Caco-2 (cell line): ENCODE data around the gene PSMB4. TPM values are rescaled to one million over a fixed set of nuclear protein-coding genes. Genes with fewer than 3 reads are reported as not detected.
"Not testable (repeated sequence)": the region's sequence is repeated elsewhere in the genome, so short reads cannot be mapped to it uniquely, and the experiment has no call there.

Experiments used
- BruUV-seq: library from RNA; stranded (reverse); fragments of 400-500 nt; replicated peaks from 2 replicates; lab custom pipeline; 2021; lab: Mats Ljungman, UMichigan
- CTCF ChIA-PET: fragments of 300-600 bp; sonication (Branson Sonifier 250); formaldehyde crosslinking; loops from one replicate; lab custom pipeline; 2022; ENCODE audit warnings: antibody characterized with exemption; lab: Charles Lee
- POLR2A ChIA-PET: fragments of 300-600 bp; sonication (Branson Sonifier 250); formaldehyde crosslinking; loops from one replicate; lab custom pipeline; 2022; ENCODE audit warnings: antibody characterized with exemption; lab: Charles Lee
- DNase-seq, 2 experiments: peaks; one replicate each; pipeline versions ENCODE4 v3.0.0 to v3.0.0-alpha.2; 2020 to 2022
- H3K27me3 ChIP-seq: replicated peaks from 2 replicates; pipeline ENCODE4 v1.6.0; 2011; ENCODE audit warnings: low read length; ENCODE audit not compliant: control insufficient read depth, insufficient read depth
- H3K36me3 ChIP-seq: 2 replicates; pipeline ENCODE4 v1.5.1; 2011; ENCODE audit warnings: low read length; ENCODE audit not compliant: control insufficient read depth, insufficient read depth
- H3K4me1 ChIP-seq: fragments of 250-450 bp; sonication (Bioruptor Pico); 2 replicates; pipeline ENCODE4 v1.5.1; 2020; ENCODE audit warnings: mild to moderate bottlenecking
- H3K4me3 ChIP-seq: 2 replicates; pipeline ENCODE4 v1.5.1; 2011; ENCODE audit warnings: low read depth, mild to moderate bottlenecking, control low read depth, low read length
- H3K9me3 ChIP-seq: fragments of 250-450 bp; sonication (Bioruptor Pico); 2 replicates; pipeline ENCODE4 v1.5.1; 2020; ENCODE audit warnings: mild to moderate bottlenecking, moderate library complexity
- H3K27ac Mint-ChIP-seq: one replicate; pipeline ENCODE4 v1.8.0; 2022; ENCODE audit warnings: mixed read lengths; ENCODE audit not compliant: unreplicated experiment
- H3K27me3 Mint-ChIP-seq: one replicate; pipeline ENCODE4 v1.8.0; 2022; ENCODE audit warnings: mixed read lengths; ENCODE audit not compliant: insufficient read depth, unreplicated experiment
- H3K36me3 Mint-ChIP-seq: one replicate; pipeline ENCODE4 v1.8.0; 2022; ENCODE audit warnings: mild to moderate bottlenecking, mixed read lengths; ENCODE audit not compliant: insufficient read depth, unreplicated experiment
- H3K4me1 Mint-ChIP-seq: one replicate; pipeline ENCODE4 v1.8.0; 2022; ENCODE audit warnings: low read depth, mixed read lengths; ENCODE audit not compliant: unreplicated experiment
- H3K4me3 Mint-ChIP-seq: one replicate; pipeline ENCODE4 v1.8.0; 2022; ENCODE audit warnings: mild to moderate bottlenecking, moderate library complexity, mixed read lengths; ENCODE audit not compliant: unreplicated experiment
- H3K9me3 Mint-ChIP-seq: one replicate; pipeline ENCODE4 v1.8.0; 2022; ENCODE audit warnings: mixed read lengths; ENCODE audit not compliant: unreplicated experiment
- CTCF ChIP-seq, 2 experiments: fragments of 200-600 bp in 1 of 2; IDR thresholded peaks; 1 replicate in 1 of 2; 2 replicates in 1 of 2; pipeline versions ENCODE4 v1.5.1 to v1.8.0; 2011 to 2022; ENCODE audit warnings: antibody characterized with exemption in 1 of 2, control low read depth in 1 of 2, inconsistent platforms in 1 of 2, low read depth in 1 of 2, low read length in 1 of 2, mild to moderate bottlenecking in 1 of 2, moderate library complexity in 1 of 2; ENCODE audit not compliant: insufficient read depth in 1 of 2, severe bottlenecking in 1 of 2, unreplicated experiment in 1 of 2
- intact Hi-C: fragments of 100-400 bp; cut with micrococcal nuclease; formaldehyde crosslinking; loops from one replicate; pipeline ENCODE4 v1.10.0; 2022; ENCODE audit not compliant: unreplicated experiment
- total RNA-seq: library from RNA; stranded (reverse); gene quantifications from 2 replicates; pipeline ENCODE4 v1.2.3, GENCODE V29; 2022

The PSMB4 gene
- total RNA-seq, 1 experiment from 2014 or later: 330 TPM

- H3K36me3 Mint-ChIP-seq: peaks cover 20% of the 10 kb centered on the region
- no TSS peak for BruUV-seq
- POLR2A ChIA-PET: no interaction called here
These were observed 35.8 kb downstream of the PSMB4 start for GRCh38 chr1:151435174-151435573.

GRCh38 chr1:151436985-151437384, 37.6 kb downstream of the PSMB4 start:
- Mint-ChIP-seq H3K27me3 (no peaks in the 10 kb centered on the region), H3K4me1 (no peaks in the 10 kb centered on the region), H3K27ac (no peak overlapping the region), H3K9me3 (no peaks in the 10 kb centered on the region), H3K36me3 (peaks cover 26% of the 10 kb centered on the region), H3K4me3 (no peak overlapping the region)
- no peak for DNase-seq
- CTCF ChIA-PET: no interaction called here
- BruUV-seq: no TSS peak
- Histone ChIP-seq H3K36me3 (peaks cover 3% of the 10 kb centered on the region), H3K9me3 (no peaks in the 10 kb centered on the region), H3K4me3 (no peak overlapping the region), H3K27me3 (no peaks in the 10 kb centered on the region), H3K4me1 (no peaks in the 10 kb centered on the region)
- no peak for TF ChIP-seq CTCF (IDR thresholded peaks at IDR 0.05; ENCODE audit: insufficient read depth in 1 of 2, low read depth in 1 of 2, low read length in 1 of 2, severe bottlenecking in 1 of 2, unreplicated experiment in 1 of 2)
- intact Hi-C loops: no loop called here
- POLR2A ChIA-PET: no interaction called here

More at GRCh38 chr1:151435174-151435573, 35.8 kb downstream of the PSMB4 start:
- H3K36me3 ChIP-seq: no peaks in the 10 kb centered on the region
- no peak for DNase-seq
- CTCF ChIA-PET: interaction anchor here (0.7 kb wide), 1 partner anchor 153 kb away, joined by 3 read pairs; the partner anchor contains the start of gene ZNF687
- TF ChIP-seq CTCF (IDR thresholded peaks at IDR 0.05; ENCODE audit: insufficient read depth in 1 of 2, low read depth in 1 of 2, low read length in 1 of 2, severe bottlenecking in 1 of 2, unreplicated experiment in 1 of 2): no peak
- no peaks in the 10 kb centered on the region for H3K4me1 ChIP-seq
- Mint-ChIP-seq H3K27me3 (no peaks in the 10 kb centered on the region), H3K4me3 (no peak overlapping the region), H3K9me3 (no peaks in the 10 kb centered on the region), H3K4me1 (no peaks in the 10 kb centered on the region), H3K27ac (no peak overlapping the region)
- no peaks in the 10 kb centered on the region for H3K27me3 ChIP-seq
- H3K9me3 ChIP-seq: no peaks in the 10 kb centered on the region
- intact Hi-C loops: no loop called here
- H3K4me3 ChIP-seq: no peak overlapping the region

GRCh38 chr1:151437396-151437795, 38.0 kb downstream of the PSMB4 start:
- H3K4me1 ChIP-seq, H3K4me3 ChIP-seq, H3K36me3 ChIP-seq, H3K27me3 ChIP-seq, H3K4me3 Mint-ChIP-seq, BruUV-seq, DNase-seq, POLR2A ChIA-PET, H3K27ac Mint-ChIP-seq, CTCF ChIA-PET, H3K27me3 Mint-ChIP-seq, H3K9me3 ChIP-seq, H3K9me3 Mint-ChIP-seq, H3K4me1 Mint-ChIP-seq, intact Hi-C loops: not testable (repeated sequence)
- peaks cover 23% of the 10 kb centered on the region for H3K36me3 Mint-ChIP-seq
